ENCODE measurements around the gene INMT. TPM values are rescaled to one million over a fixed set of nuclear protein-coding genes. Genes with fewer than 3 reads are reported as not detected.

Gene INMT
- total and polyA plus RNA-seq, 8 donors: 4.2 to 18.7 (median 9.6) TPM

DNA sequence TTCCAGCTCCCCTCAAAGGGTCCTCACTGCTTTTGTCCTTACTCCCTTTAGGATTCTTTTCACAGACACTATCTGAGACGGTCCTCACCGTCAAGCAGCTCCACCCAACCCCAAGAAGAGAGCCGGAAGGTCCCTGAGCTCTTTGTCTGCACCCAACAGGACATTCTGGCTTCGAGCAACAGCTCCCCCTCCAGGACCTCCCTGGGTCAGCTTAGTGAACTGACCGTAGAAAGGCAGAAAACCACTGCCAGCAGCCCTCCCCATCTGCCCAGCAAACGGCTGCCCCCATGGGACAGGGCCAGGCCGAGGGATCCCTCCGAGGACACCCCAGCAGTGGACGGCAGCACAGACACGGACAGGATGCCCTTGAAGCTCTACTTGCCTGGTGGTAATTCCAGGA, 39.2 kb downstream of the INMT start:
- ATAC-seq: no peak
- TF ChIP-seq, protein P1, sequence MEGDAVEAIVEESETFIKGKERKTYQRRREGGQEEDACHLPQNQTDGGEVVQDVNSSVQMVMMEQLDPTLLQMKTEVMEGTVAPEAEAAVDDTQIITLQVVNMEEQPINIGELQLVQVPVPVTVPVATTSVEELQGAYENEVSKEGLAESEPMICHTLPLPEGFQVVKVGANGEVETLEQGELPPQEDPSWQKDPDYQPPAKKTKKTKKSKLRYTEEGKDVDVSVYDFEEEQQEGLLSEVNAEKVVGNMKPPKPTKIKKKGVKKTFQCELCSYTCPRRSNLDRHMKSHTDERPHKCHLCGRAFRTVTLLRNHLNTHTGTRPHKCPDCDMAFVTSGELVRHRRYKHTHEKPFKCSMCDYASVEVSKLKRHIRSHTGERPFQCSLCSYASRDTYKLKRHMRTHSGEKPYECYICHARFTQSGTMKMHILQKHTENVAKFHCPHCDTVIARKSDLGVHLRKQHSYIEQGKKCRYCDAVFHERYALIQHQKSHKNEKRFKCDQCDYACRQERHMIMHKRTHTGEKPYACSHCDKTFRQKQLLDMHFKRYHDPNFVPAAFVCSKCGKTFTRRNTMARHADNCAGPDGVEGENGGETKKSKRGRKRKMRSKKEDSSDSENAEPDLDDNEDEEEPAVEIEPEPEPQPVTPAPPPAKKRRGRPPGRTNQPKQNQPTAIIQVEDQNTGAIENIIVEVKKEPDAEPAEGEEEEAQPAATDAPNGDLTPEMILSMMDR (IDR thresholded peaks at IDR 0.05): no peak

GRCh38 chr7:30795161-30795948, 43.4 kb downstream of the INMT start:
- H3K27me3 ChIP-seq: no peaks in the 10 kb centered on the region
- TF ChIP-seq, protein P1 (IDR thresholded peaks at IDR 0.05): no peak
- 53% methylated on average over 2 of the region's 2 CpGs for WGBS, 2 donors
- H3K36me3 ChIP-seq: peaks cover 0 to 7% (median 0%) of the 10 kb centered on the region in 3 donors
- peak overlapping the region in 2 of 4 donors; percentile 39 to 48 for H3K27ac ChIP-seq
- DNase-seq: no peak
- H3K4me3 ChIP-seq: no peak overlapping the region
- FAIRE-seq: no peak
- intact Hi-C loops (cut with DNase I): loop anchor here in 2 of 3 donors (5.0 to 10.0 kb wide), 2 partner anchors 179 to 182 kb away; no protein-coding TSS in a partner anchor
- H3K4me1 ChIP-seq: peaks cover 0 to 4% (median 0%) of the 10 kb centered on the region in 3 donors
- no peaks in the 10 kb centered on the region for H3K9me3 ChIP-seq
- peak in 1 of 4 donors; percentile 8 for ATAC-seq

More for the DNA sequence above, 39.2 kb downstream of the INMT start:
- H3K4me1 ChIP-seq: no peaks in the 10 kb centered on the region
- H3K27me3 ChIP-seq: no peaks in the 10 kb centered on the region
- DNase-seq: no peak
- WGBS, 2 donors: 74 to 81% methylated on average over 10 of the region's 10 CpGs
- no peaks in the 10 kb centered on the region for H3K9me3 ChIP-seq
- no peak overlapping the region for H3K27ac ChIP-seq
- no peak overlapping the region for H3K4me3 ChIP-seq
- peaks cover 0 to 7% (median 0%) of the 10 kb centered on the region in 3 donors for H3K36me3 ChIP-seq
- no peak for FAIRE-seq
- intact Hi-C loops (cut with DNase I): loop anchor here in 1 of 3 donors (10.0 kb wide), 1 partner anchor 184 kb away; no protein-coding TSS in a partner anchor

DNA sequence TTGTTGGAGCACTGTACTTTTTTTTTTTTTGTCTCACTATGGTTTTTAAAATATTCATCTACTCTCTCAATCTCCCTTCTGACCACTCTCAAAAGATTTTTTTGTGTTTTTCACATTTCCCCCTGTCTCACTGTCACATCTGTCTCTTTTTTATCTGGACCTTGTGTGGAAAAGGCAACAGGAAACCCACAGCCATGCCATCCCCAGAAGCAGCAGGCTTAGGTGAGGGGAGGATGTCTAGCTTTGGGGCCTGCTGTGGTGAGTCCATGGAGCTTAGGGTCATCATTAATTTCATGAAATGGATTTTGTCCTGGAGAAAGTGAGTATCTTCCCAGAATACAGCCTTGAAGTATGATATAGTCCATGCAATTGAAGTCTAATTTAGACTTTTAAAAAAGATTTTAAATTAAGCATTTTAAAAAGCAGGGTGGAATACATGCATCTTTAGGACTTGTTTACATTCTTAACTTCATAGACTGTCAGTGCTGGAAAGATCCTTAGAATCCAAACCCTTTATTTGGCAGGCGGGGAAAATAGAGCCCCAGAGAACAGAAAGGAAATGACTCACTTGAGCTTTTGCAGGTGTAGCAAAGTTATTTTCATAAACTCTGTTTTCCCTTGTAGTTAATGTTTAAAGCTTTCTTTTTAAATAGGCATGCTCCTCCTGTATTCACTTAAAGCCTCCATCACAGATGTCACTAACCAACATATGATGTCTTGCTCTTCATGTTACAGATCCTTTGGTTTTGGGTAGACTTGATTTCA, 44.4 kb downstream of the INMT start:
- H3K27ac ChIP-seq: peak overlapping the region in 2 of 4 donors; percentile 39 to 48
- no peak overlapping the region for H3K4me3 ChIP-seq
- H3K36me3 ChIP-seq: peaks cover 0 to 3% (median 0%) of the 10 kb centered on the region in 3 donors
- peaks cover 0 to 4% (median 0%) of the 10 kb centered on the region in 3 donors for H3K4me1 ChIP-seq
- no peak for DNase-seq
- H3K27me3 ChIP-seq: no peaks in the 10 kb centered on the region
- no peak for FAIRE-seq
- intact Hi-C loops (cut with DNase I): loop anchor here in 2 of 3 donors (5.0 to 10.0 kb wide), 2 partner anchors 179 to 181 kb away; no protein-coding TSS in a partner anchor
- peak in 3 of 4 donors; percentile 25 to 43 (median 42) for ATAC-seq
- TF ChIP-seq, protein P1 (IDR thresholded peaks at IDR 0.05): no peak
- WGBS, 2 donors: 63 to 66% methylated on average over 1 of the region's 1 CpG
- H3K9me3 ChIP-seq: no peaks in the 10 kb centered on the region

DNA sequence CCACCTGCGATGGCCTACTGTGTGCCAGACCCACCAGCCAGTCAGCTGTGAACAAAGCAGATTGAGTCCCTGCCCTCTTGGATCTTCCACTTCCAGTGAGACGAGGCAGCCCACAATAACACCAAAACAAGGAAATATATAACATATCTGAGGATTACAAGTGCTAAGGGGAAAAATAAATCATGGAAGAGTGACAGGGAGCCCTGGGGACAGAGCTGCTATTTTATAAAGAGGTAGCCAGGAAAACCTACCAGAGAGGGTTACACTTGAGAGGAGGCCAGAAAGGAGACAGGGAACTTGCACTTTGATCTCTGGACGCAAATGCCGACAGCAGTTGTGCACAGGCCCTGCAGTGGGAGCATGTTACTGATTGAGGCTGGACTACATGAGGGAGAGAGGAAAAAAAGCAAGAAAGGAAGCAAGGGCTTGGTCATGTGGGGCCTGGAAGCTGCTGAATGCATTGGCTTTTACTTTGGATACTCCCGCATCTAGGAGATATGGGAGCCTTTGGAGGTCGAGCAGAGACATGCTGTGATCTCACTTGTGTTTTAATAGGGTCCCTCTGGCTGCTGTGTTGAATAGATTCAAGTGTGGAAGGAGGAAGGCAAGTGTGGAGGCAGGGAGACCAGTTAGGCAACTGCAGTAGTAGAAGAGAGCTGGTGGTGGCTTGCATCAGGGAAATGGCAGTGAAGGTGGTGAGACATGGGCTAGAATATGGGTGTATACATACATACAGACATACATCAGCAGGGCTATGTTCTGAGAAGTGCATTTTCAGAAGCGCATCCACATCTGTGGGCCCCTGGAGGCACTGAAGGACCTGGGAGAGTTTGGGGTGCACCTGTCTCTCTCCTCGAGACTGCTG, 45.5 kb downstream of the INMT start:
- DNase-seq (no peak), ATAC-seq (peak in 3 of 4 donors; percentile 7 to 33 (median 20)), FAIRE-seq (no peak)
- Histone ChIP-seq H3K4me3 (no peak overlapping the region), H3K27ac (peak overlapping the region in 3 of 4 donors; percentile 3 to 48 (median 23)), H3K36me3 (no peaks in the 10 kb centered on the region), H3K27me3 (no peaks in the 10 kb centered on the region), H3K9me3 (no peaks in the 10 kb centered on the region), H3K4me1 (peaks cover 0 to 4% (median 0%) of the 10 kb centered on the region in 3 donors)
- TF ChIP-seq, protein P1 (IDR thresholded peaks at IDR 0.05): no peak
- intact Hi-C loops (cut with DNase I): loop anchor here in 2 of 3 donors (5.0 to 10.0 kb wide), 2 partner anchors 177 to 180 kb away; no protein-coding TSS in a partner anchor
- WGBS, 2 donors: 54 to 55% methylated on average over 8 of the region's 8 CpGs

Measured in pancreas (tissue), 10 donors.